ENCODE data around the gene SNCAIP. TPM values are rescaled to one million over a fixed set of nuclear protein-coding genes. Genes with fewer than 3 reads are reported as not detected.

Gene SNCAIP
- total RNA-seq, 4 donors from 2014 or later = 0.57 to 12.4 (median 1.7) TPM

DNA sequence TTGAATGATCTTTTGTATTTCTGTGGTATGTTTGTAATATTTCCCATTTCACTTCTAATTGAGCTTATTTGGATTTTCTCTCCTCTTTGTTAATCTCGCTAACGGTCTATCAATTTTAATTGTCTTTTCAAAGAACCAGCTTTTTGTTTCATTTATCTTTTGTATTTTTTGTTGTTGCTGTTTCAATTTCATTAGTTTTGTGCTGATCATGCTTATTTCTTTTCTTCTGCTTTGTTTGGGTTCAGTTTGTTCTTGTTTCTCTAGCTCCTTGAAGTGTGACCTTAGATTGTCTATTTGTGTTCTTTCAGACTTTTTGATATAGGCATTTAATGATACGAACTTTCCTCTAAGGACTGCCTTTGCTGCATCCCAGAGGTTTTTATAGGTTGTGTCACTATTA lies 28.4 kb upstream of the SNCAIP start:
- no peaks in the 10 kb centered on the region for H3K4me1 ChIP-seq
- DNase-seq = no peak
- no peak overlapping the region for H3K4me3 ChIP-seq
- H3K27ac ChIP-seq = no peak overlapping the region
- H3K36me3 ChIP-seq = no peaks in the 10 kb centered on the region
- H3K9me3 ChIP-seq = no peaks in the 10 kb centered on the region
- no peak for TF ChIP-seq POLR2A (IDR thresholded peaks at IDR 0.05)
- TF ChIP-seq, protein P1, sequence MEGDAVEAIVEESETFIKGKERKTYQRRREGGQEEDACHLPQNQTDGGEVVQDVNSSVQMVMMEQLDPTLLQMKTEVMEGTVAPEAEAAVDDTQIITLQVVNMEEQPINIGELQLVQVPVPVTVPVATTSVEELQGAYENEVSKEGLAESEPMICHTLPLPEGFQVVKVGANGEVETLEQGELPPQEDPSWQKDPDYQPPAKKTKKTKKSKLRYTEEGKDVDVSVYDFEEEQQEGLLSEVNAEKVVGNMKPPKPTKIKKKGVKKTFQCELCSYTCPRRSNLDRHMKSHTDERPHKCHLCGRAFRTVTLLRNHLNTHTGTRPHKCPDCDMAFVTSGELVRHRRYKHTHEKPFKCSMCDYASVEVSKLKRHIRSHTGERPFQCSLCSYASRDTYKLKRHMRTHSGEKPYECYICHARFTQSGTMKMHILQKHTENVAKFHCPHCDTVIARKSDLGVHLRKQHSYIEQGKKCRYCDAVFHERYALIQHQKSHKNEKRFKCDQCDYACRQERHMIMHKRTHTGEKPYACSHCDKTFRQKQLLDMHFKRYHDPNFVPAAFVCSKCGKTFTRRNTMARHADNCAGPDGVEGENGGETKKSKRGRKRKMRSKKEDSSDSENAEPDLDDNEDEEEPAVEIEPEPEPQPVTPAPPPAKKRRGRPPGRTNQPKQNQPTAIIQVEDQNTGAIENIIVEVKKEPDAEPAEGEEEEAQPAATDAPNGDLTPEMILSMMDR (IDR thresholded peaks at IDR 0.05) = no peak
- H3K27me3 ChIP-seq = no peaks in the 10 kb centered on the region

DNA sequence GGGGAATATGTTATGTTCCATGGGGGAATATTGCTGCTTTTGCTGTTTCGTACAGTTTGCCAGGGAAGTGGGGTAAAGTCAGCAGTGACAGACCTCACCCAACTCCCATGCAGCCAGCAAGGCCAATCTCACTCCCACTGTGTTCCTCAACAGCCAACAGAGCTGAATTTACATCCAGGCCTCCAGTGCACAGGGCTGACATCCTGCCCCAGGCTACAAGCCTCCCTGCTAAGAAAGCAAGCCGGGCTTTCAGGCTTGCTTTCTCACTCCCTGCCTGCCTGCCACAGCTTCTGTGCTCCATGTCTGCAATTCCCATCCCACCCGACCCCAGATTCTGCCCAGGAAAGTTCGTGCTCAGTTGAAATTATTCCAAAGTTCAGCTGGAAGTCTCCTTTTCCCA lies 25.5 kb upstream of the SNCAIP start:
- Histone ChIP-seq H3K9me3 (no peaks in the 10 kb centered on the region), H3K27ac (no peak overlapping the region)
- DNase-seq = no peak

DNA sequence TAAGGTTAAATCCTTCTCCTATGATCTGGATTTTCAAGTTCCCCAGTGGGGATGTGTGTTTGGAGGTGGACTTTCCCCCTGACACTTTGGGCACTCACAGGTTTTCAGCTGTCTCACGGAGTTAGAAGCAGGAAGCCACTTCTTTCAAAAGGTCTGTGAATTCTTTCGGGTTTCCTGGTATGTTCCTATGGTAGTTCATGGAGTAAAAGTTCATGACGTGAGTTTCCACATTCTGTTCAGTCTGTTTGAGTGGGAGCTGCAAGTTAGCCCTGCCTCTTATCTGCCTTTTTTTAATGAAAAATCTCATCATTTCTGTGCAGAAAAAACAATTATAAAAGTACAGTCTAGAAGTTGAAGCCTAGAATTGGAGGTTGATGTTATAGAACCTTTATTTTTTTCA lies 24.9 kb upstream of the SNCAIP start:
- Histone ChIP-seq H3K27ac (no peak overlapping the region), H3K9me3 (no peaks in the 10 kb centered on the region), H3K36me3 (no peaks in the 10 kb centered on the region), H3K27me3 (no peaks in the 10 kb centered on the region), H3K4me3 (no peak overlapping the region), H3K4me1 (no peaks in the 10 kb centered on the region)
- TF ChIP-seq, protein P1 (IDR thresholded peaks at IDR 0.05) = no peak
- no peak for TF ChIP-seq POLR2A (IDR thresholded peaks at IDR 0.05)
- DNase-seq = no peak

More for the DNA sequence above, 25.5 kb upstream of the SNCAIP start:
- no peaks in the 10 kb centered on the region for H3K36me3 ChIP-seq
- no peak overlapping the region for H3K4me3 ChIP-seq
- no peaks in the 10 kb centered on the region for H3K4me1 ChIP-seq
- no peaks in the 10 kb centered on the region for H3K27me3 ChIP-seq
- no peak for TF ChIP-seq POLR2A (IDR thresholded peaks at IDR 0.05)
- TF ChIP-seq, protein P1 (IDR thresholded peaks at IDR 0.05) = no peak

DNA sequence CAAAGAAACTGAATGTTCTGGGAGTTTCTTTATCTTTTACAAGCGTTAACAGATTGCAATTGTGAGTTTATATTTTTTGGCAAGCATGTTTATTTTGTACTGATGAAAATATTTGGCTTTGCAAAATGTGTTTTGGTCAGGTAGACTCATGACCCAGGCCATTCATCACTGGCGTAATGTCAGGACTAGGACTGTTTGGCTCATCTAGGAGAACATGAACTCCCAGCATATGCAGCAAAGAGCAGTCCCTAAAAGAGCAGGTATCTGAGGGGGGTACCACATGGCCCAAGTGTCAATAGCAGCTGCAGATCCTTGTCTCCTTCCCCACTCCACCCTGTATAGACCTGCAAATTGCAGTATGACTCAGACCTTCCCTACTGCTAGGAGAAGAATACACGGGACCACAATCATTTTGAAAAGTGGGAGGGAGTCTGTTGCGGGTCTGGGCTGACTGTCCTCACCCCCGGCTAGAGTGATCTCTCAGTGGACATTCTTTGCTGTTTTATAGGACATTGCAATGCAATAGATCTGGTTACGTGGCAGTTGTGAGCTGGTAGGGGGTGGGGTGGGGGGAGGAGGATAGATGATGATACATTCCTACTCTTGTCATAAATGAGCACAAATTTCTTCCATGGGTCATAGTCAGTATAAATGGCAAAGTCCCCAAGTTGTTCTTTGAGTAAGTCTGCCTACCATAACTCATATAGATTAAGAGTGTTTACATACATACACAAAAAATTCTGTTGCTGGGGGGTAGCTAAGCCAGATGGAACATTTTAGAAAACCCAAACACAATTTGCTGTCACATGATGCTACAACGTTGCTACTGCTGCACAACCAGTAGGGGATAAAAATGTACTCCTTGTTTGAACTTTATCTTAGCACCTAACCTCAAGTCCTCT lies 20.8 kb upstream of the SNCAIP start:
- H3K9me3 ChIP-seq = no peaks in the 10 kb centered on the region
- TF ChIP-seq, protein P1 (IDR thresholded peaks at IDR 0.05) = no peak
- TF ChIP-seq POLR2A (IDR thresholded peaks at IDR 0.05) = no peak
- no peak for DNase-seq
- no peak overlapping the region for H3K4me3 ChIP-seq
- no peaks in the 10 kb centered on the region for H3K36me3 ChIP-seq
- H3K27ac ChIP-seq = no peak overlapping the region
- H3K27me3 ChIP-seq = no peaks in the 10 kb centered on the region
- no peaks in the 10 kb centered on the region for H3K4me1 ChIP-seq

DNA sequence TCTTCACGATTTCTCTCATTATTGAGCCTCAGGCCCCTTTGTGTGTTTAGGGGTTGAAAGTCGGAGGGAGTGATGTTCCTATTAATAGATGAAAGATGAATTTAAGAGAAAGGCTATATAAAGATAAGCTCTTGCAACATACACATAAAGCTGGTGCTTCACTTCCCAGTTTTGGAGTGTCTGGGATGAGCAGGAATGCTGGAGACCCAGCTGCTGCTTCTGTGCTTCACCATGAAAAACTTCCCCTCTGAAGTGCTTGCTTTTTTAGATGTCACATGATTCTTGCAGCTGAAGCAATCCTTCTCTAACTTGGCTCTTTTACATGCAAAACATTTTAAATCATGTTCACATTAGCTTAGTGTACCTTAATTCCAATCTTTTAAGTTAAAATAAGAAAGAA lies 19.7 kb upstream of the SNCAIP start:
- no peak overlapping the region for H3K4me3 ChIP-seq
- no peak for DNase-seq
- no peaks in the 10 kb centered on the region for H3K36me3 ChIP-seq
- TF ChIP-seq, protein P1 (IDR thresholded peaks at IDR 0.05) = no peak
- TF ChIP-seq POLR2A (IDR thresholded peaks at IDR 0.05) = no peak
- no peak overlapping the region for H3K27ac ChIP-seq
- no peaks in the 10 kb centered on the region for H3K9me3 ChIP-seq
- no peaks in the 10 kb centered on the region for H3K27me3 ChIP-seq
- H3K4me1 ChIP-seq = no peaks in the 10 kb centered on the region
